GM23338 (cell line): ENCODE data around the gene ORAI3. TPM values are rescaled to one million over a fixed set of nuclear protein-coding genes. Genes with fewer than 3 reads are reported as not detected.

Experiments used
- ATAC-seq: fragments of 200-7000 bp; cut with Tn5 transposase; 3 replicates; pipeline ENCODE4 v1.9.1; 2020
- DNase-seq: peaks from one replicate; pipeline ENCODE4 v3.0.0-alpha.2; 2015; ENCODE audit warnings: low spot score
- H2AFZ ChIP-seq: fragments of 200-600 bp; sonication (generic); 2 replicates; pipeline ENCODE4 v1.8.0; 2016; ENCODE audit warnings: antibody characterized with exemption, mild to moderate bottlenecking, moderate library complexity
- H3F3A ChIP-seq: fragments of 200-600 bp; sonication (generic); replicated peaks from 2 replicates; pipeline ENCODE4 v1.8.0; 2017; ENCODE audit warnings: antibody characterized with exemption, mixed run types, low read depth
- H3K27ac ChIP-seq: fragments of 200-600 bp; sonication (generic); 2 replicates; pipeline ENCODE4 v1.6.1; 2016; ENCODE audit warnings: low read depth
- H3K27me3 ChIP-seq: fragments of 200-600 bp; sonication (generic); 2 replicates; pipeline ENCODE4 v1.8.0; 2016; ENCODE audit warnings: mild to moderate bottlenecking, mixed run types, moderate library complexity; ENCODE audit not compliant: insufficient read depth
- H3K36me3 ChIP-seq: fragments of 200-600 bp; sonication (generic); 2 replicates; pipeline ENCODE4 v1.8.0; 2016; ENCODE audit warnings: mild to moderate bottlenecking; ENCODE audit not compliant: insufficient read depth
- H3K4me1 ChIP-seq: fragments of 200-600 bp; sonication (generic); 2 replicates; pipeline ENCODE4 v1.8.0; 2016; ENCODE audit warnings: mild to moderate bottlenecking, moderate library complexity; ENCODE audit not compliant: insufficient read depth
- H3K4me2 ChIP-seq: fragments of 200-600 bp; sonication (generic); 2 replicates; pipeline ENCODE4 v1.7.1; 2017; ENCODE audit warnings: mixed run types
- H3K4me3 ChIP-seq: fragments of 200-600 bp; sonication (generic); 2 replicates; pipeline ENCODE4 v1.6.1; 2016; ENCODE audit warnings: mixed run types
- H3K79me2 ChIP-seq: fragments of 200-600 bp; sonication (generic); replicated peaks from 2 replicates; pipeline ENCODE4 v1.8.0; 2017; ENCODE audit warnings: mild to moderate bottlenecking; ENCODE audit not compliant: insufficient read depth
- H3K9me2 ChIP-seq: fragments of 200-600 bp; sonication (generic); 2 replicates; pipeline ENCODE4 v1.8.0; 2017; ENCODE audit not compliant: insufficient read depth
- H4K20me1 ChIP-seq: fragments of 200-600 bp; sonication (generic); replicated peaks from 2 replicates; pipeline ENCODE4 v1.8.0; 2017; ENCODE audit warnings: mild to moderate bottlenecking; ENCODE audit not compliant: insufficient read depth
- H3K27ac Mint-ChIP-seq: 2 replicates; pipeline ENCODE4 v1.8.0; 2020; ENCODE audit warnings: inconsistent platforms, mild to moderate bottlenecking, moderate library complexity, mixed read lengths
- H3K27me3 Mint-ChIP-seq: 3 replicates; pipeline ENCODE4 v1.8.0; 2022; ENCODE audit warnings: low read depth, mild to moderate bottlenecking, moderate library complexity, mixed read lengths, inconsistent platforms; ENCODE audit not compliant: insufficient read depth, poor library complexity
- H3K36me3 Mint-ChIP-seq: 3 replicates; pipeline ENCODE4 v1.8.0; 2021; ENCODE audit warnings: low read depth, mild to moderate bottlenecking, inconsistent platforms, moderate library complexity, mixed read lengths
- H3K4me1 Mint-ChIP-seq: 3 replicates; pipeline ENCODE4 v1.8.0; 2020; ENCODE audit warnings: mild to moderate bottlenecking, inconsistent platforms, mixed read lengths
- H3K4me3 Mint-ChIP-seq: 3 replicates; pipeline ENCODE4 v1.8.0; 2021; ENCODE audit warnings: moderate library complexity, mild to moderate bottlenecking, inconsistent platforms, mixed read lengths
- H3K9me3 Mint-ChIP-seq: 3 replicates; pipeline ENCODE4 v1.8.0; 2020; ENCODE audit warnings: moderate library complexity, mild to moderate bottlenecking, inconsistent platforms, mixed read lengths
- CREB1 ChIP-seq: fragments of 250-450 bp; sonication (Bioruptor Pico); IDR thresholded peaks from 2 replicates; pipeline ENCODE4 v1.5.0; 2020; ENCODE audit warnings: low read depth, mild to moderate bottlenecking, moderate library complexity
- CTCF ChIP-seq, 2 experiments: fragments of 200-600 bp in 1 of 2; sonication (generic) in 1 of 2; conservative IDR thresholded peaks; 2 replicates each; pipeline versions ENCODE4 v1.5.1 to v1.6.1; 2016 to 2017; ENCODE audit warnings: antibody characterized with exemption in 2 of 2, low read depth in 2 of 2, mild to moderate bottlenecking in 2 of 2, moderate library complexity in 1 of 2
- ETS1 ChIP-seq: IDR thresholded peaks from 2 replicates; pipeline ENCODE4 v1.6.1; 2016; ENCODE audit warnings: antibody characterized with exemption
- EZH2 ChIP-seq: fragments of 200-600 bp; sonication (generic); IDR thresholded peaks from one replicate; pipeline ENCODE4 v1.8.0; 2017; ENCODE audit warnings: antibody characterized with exemption, mild to moderate bottlenecking, low read depth; ENCODE audit not compliant: unreplicated experiment
- EZH2phosphoT487 ChIP-seq: fragments of 200-600 bp; sonication (generic); IDR thresholded peaks from one replicate; pipeline ENCODE4 v1.8.1; 2018; ENCODE audit warnings: antibody characterized with exemption; ENCODE audit not compliant: unreplicated experiment
- JUNB ChIP-seq: IDR thresholded peaks from one replicate; pipeline ENCODE4 v1.6.1; 2016; ENCODE audit warnings: antibody characterized with exemption; ENCODE audit not compliant: unreplicated experiment
- NANOG ChIP-seq: IDR thresholded peaks from 2 replicates; pipeline ENCODE4 v1.6.1; 2016; ENCODE audit warnings: antibody characterized with exemption, borderline replicate concordance
- POLR2AphosphoS5 ChIP-seq: IDR thresholded peaks from 2 replicates; pipeline ENCODE4 v1.6.1; 2016; ENCODE audit warnings: antibody characterized with exemption, low read depth
- REST ChIP-seq: IDR thresholded peaks from one replicate; pipeline ENCODE4 v1.6.1; 2018; ENCODE audit warnings: antibody characterized with exemption; ENCODE audit not compliant: unreplicated experiment
- STAT1 ChIP-seq: IDR thresholded peaks from one replicate; pipeline ENCODE4 v1.6.1; 2016; ENCODE audit warnings: antibody characterized with exemption; ENCODE audit not compliant: unreplicated experiment
- ZNF114 ChIP-seq: fragments of 250-450 bp; sonication (Bioruptor Pico); IDR thresholded peaks from 2 replicates; pipeline ENCODE4 v1.5.0; 2020; ENCODE audit warnings: mild to moderate bottlenecking, moderate library complexity
- ZNF331 ChIP-seq: fragments of 250-450 bp; sonication (Bioruptor Pico); IDR thresholded peaks from 2 replicates; pipeline ENCODE4 v1.5.0; 2020; ENCODE audit warnings: low read depth, mild to moderate bottlenecking, moderate library complexity
- ZNF462 ChIP-seq: fragments of 250-450 bp; sonication (Bioruptor Pico); IDR thresholded peaks from 2 replicates; pipeline ENCODE4 v1.5.0; 2020; ENCODE audit warnings: mild to moderate bottlenecking, moderate library complexity
- polyA plus RNA-seq: library from polyadenylated mRNA; unstranded; fragments of >200 nt; fragmentation: Nextera tagmentation; extraction: Ambion mirVana; gene quantifications from 2 replicates; pipeline ENCODE4 v1.2.1, GENCODE V29; 2016
- total RNA-seq: library from RNA; depleted of rRNA; stranded (reverse); fragments of >200 nt; shearing (Covaris generic); gene quantifications from 2 replicates; pipeline ENCODE4 v1.2.3, GENCODE V29; 2014

Gene ORAI3
- total and polyA plus RNA-seq, 2 experiments from 2014 or later, result 6.9 to 15.9 TPM

- H3K27ac ChIP-seq, result no peak overlapping the region
Measured at GRCh38 chr16:30930160-30930571, 18.7 kb upstream of the ORAI3 start.

More at GRCh38 chr16:30930160-30930571, 18.7 kb upstream of the ORAI3 start:
- H3F3A ChIP-seq, result peaks cover 5% of the 10 kb centered on the region; the same call in 1 of the 2 replicates
- H3K4me2 ChIP-seq, result no peak overlapping the region
- H2AFZ ChIP-seq, result no peak overlapping the region
- no peak overlapping the region for H3K4me3 Mint-ChIP-seq
- H3K4me1 Mint-ChIP-seq, result peaks cover 12% of the 10 kb centered on the region
- H3K4me3 ChIP-seq, result no peak overlapping the region
- H3K4me1 ChIP-seq, result peaks cover 4% of the 10 kb centered on the region; the same call in 1 of the 2 replicates
- H3K79me2 ChIP-seq, result peaks cover 9% of the 10 kb centered on the region
- DNase-seq (no peak), ATAC-seq (no peak)
- H3K27me3 Mint-ChIP-seq, result no peaks in the 10 kb centered on the region
- H3K36me3 ChIP-seq, result peaks cover 34% of the 10 kb centered on the region
- H3K9me2 ChIP-seq, result no peaks in the 10 kb centered on the region
- H3K9me3 Mint-ChIP-seq, result no peaks in the 10 kb centered on the region
- H3K27ac Mint-ChIP-seq, result no peak overlapping the region
- H4K20me1 ChIP-seq, result peaks cover 6% of the 10 kb centered on the region; the same call in 1 of the 2 replicates
- no peaks in the 10 kb centered on the region for H3K27me3 ChIP-seq
- H3K36me3 Mint-ChIP-seq, result peaks cover 50% of the 10 kb centered on the region
- TF ChIP-seq ETS1 (no peak), REST (no peak), CTCF (conservative IDR thresholded peaks at IDR 0.05; ENCODE audit: low read depth in 2 of 2) (no peak), NANOG (no peak), POLR2AphosphoS5 (no peak), JUNB (no peak), EZH2phosphoT487 (no peak), ZNF331 (CRISPR knock-in tag) (no peak), CREB1 (CRISPR knock-in tag) (no peak), ZNF462 (CRISPR knock-in tag) (no peak), STAT1 (no peak), EZH2 (no peak), ZNF114 (CRISPR knock-in tag) (no peak)
